Umbilical cord (tissue), 2 donors: ENCODE results near the gene HNF1B. TPM values are rescaled to one million over a fixed set of nuclear protein-coding genes. Genes with fewer than 3 reads are reported as not detected.
"Not testable (repeated sequence)": the region's sequence is repeated elsewhere in the genome, so short reads cannot be mapped to it uniquely, and the experiment has no call there.

Experiments
- DNase-seq: peaks from one replicate; pipeline ENCODE4 v3.0.0-alpha.2; 2015; ENCODE audit warnings: low spot score
- total RNA-seq: library from RNA; depleted of rRNA; stranded (reverse); fragments of >200 nt; gene quantifications from one replicate; pipeline ENCODE4 v1.2.3, GENCODE V29; 2014; ENCODE audit warnings: low replicate concordance; ENCODE audit not compliant: insufficient read depth

The HNF1B gene, protein sequence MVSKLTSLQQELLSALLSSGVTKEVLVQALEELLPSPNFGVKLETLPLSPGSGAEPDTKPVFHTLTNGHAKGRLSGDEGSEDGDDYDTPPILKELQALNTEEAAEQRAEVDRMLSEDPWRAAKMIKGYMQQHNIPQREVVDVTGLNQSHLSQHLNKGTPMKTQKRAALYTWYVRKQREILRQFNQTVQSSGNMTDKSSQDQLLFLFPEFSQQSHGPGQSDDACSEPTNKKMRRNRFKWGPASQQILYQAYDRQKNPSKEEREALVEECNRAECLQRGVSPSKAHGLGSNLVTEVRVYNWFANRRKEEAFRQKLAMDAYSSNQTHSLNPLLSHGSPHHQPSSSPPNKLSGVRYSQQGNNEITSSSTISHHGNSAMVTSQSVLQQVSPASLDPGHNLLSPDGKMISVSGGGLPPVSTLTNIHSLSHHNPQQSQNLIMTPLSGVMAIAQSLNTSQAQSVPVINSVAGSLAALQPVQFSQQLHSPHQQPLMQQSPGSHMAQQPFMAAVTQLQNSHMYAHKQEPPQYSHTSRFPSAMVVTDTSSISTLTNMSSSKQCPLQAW
- total RNA-seq, result 0.72 TPM

DNA sequence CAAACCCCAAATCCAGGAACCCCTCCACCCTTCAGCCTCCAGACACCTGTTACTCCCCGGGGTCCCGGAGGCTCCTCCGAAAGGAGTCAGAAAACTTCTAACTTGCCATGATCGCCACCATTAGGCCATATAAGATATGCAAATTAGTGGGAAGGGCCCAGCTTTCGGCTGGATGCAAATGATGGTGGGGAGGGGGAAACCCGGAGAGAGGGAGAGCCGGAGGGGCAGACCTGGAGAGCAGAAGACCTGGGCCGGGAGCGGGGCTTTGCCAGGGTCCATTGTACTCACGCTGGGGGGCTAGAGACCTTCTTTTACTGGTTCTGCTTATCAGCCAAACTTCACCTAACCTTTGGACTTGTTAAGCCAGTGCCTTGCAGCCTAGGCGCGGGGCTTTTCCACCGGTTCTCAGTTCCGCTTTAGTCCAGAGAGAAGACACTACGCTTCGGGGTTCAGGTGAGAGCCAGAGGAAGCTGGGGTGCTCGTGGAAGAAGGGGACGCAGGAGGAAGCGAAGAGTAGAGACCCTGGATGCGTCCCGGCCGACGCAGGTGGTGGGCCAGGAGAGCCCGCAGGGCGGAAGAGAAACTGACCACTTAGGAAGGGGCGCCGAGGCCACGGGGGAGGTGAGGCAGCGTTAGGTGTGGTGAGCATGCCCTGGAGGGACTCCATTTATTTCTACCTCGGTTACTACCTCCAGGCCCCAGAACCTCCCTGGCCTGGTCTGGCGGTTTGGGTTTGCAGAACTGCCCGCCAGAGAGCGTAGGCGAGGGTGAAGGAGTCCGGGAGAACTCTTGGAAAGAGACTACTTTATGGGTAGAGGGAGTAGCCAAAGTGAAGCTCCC lies at the start of gene HNF1B:
Gene HNF1B, minus strand, starts transcription at position 99 of the 840 bp plus-strand sequence. CDS start 175 bp downstream, outside the sequence.
- DNase-seq, result no peak

- DNase-seq, result no peak
These were observed 47.9 kb upstream of the HNF1B start for GRCh38 chr17:37792787-37793186.

- DNase-seq, result peak; percentile 83
These were observed 46.9 kb upstream of the HNF1B start for GRCh38 chr17:37791447-37792399.

- no peak for DNase-seq
These were observed 45.1 kb upstream of the HNF1B start for GRCh38 chr17:37789771-37790541.

DNA sequence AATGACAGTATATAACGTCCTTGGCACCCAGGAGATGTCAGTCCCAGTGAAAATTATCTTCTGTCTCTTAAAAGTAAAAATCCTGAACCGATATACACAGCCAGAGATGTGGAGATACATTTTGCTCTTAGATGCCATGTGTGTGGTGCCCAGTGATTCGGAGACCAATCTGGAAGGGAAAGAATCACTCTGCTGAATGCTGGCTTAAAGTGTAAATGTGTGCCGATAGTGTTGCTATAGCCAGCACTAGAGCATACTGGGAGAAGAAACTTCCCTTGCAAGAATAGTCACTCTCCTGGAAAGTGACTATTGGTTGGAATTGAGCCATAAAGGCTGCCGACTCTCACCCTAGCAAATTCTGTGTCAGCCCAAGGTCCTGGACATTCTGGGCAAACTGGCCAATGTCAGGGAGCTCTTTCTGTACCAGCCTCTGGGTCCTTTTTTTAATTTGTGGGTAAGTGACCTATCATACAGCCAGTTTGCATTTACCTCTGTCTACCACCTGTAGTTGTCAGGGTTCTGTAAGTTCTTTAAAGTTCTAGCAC lies 44.2 kb upstream of the HNF1B start:
- no peak for DNase-seq

- DNase-seq, result no peak
These were observed 43.7 kb upstream of the HNF1B start for GRCh38 chr17:37788526-37788925.

DNA sequence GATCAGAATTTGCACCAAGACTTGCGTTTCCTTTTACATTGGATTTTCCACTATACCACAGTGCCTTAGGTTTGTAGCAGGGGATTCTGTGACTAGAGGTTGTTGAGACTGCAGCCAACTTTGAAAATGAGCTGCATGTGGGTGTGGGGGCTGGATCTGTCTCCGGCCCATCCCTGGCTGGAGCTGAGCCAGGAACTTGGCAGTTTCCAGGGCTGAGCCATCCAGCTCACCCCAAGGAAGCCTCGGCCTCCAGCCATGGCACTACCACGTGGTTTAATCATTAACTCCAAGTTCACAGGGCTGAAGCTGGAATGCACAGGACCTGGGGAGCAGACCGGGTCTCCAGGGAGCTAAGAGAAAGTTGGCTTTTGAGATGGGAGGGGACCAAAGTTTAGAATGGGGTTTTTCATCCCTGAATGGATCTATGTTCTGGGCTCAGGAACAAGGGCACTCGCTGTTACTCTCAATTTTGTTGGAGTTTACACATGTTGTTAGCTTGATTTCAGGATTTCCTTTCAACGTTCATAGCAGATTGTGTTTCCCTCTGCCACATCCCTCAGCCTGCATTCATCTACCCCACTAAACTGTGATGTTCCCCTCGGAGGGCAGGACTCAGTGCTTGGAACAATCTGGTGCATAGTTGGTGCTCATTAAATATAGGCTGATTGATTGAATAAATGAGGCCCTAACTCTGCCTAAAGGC lies 42.3 kb upstream of the HNF1B start:
- DNase-seq, result peak; percentile 71

DNA sequence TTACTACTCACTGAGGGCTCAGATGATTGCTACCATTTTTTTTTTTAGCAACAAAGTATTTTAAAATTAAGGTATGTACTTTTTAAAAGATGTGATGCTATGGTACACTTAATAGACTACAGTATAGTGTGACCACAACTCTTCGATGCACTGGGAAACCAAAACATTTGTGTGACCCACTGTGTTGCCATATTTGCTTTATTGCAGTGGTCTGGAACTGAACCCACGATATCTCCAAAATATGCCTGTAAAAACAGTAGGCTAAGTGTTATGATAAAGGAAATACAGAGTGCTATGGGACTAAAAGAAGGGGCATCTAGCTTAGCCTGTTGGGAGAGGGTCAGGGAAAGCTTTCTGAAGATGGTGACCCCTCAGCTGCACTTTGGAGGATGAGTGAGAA lies 41.6 kb upstream of the HNF1B start:
- no peak for DNase-seq

GRCh38 chr17:37782460-37782859 lies 37.6 kb upstream of the HNF1B start:
- not testable (repeated sequence) for DNase-seq

GRCh38 chr17:37781451-37781850 lies 36.6 kb upstream of the HNF1B start:
- DNase-seq, result no peak

GRCh38 chr17:37779554-37779953 lies 34.7 kb upstream of the HNF1B start:
- no peak for DNase-seq

GRCh38 chr17:37774504-37774903 lies 29.6 kb upstream of the HNF1B start:
- DNase-seq, result no peak

DNA sequence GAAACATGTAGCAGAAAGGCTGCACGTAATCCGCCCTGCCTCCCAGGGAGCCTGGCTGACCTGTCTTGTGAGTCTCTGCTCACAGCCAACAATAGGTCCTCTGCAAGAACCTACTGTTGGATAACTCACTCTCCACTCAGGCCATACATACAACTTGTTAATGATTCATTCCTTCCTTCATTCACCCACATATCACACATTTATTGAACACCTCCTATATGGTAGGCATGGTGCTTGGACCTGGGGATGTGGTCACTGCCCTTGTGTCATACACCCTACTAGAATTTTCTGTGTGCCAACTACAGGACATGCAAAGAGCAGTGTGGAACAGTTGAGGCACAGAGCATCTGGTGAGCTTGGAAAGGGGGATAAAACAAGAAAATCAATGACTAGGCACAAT lies 28.1 kb upstream of the HNF1B start:
- DNase-seq, result no peak

- peak; percentile 26 for DNase-seq
These were observed 26.0 kb upstream of the HNF1B start for GRCh38 chr17:37770631-37771518.

DNA sequence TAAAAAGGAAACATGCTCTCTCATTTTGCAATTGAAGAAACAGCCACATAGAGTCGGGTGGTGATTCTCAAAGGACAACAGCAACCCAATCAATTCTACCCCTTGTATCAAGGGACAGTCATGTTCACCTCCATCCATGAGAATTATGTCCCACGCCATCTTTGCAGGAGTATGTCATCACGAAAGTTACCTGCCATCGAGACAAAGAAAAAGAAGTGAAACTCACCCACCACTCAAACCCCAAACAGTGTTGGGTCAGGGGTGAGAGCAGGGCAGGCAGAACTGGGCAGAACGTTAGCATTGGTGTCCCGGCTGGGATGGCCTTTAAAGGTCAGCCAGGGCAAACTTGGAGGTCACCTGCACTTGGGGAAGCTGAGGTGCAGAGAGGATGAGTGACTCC lies 24.2 kb upstream of the HNF1B start:
- DNase-seq, result no peak

GRCh38 chr17:37768438-37768837 lies 23.6 kb upstream of the HNF1B start:
- DNase-seq, result no peak

- DNase-seq, result no peak
These were observed 22.1 kb upstream of the HNF1B start for GRCh38 chr17:37766971-37767370.

GRCh38 chr17:37764383-37764782 lies 19.5 kb upstream of the HNF1B start:
- DNase-seq, result no peak
